MM.1S (cell line): Measurements from ENCODE around the gene LEMD2.

Experiments
- CTCF ChIP-seq: fragments of 300-600 bp; sonication (generic); IDR thresholded peaks from 2 replicates; pipeline ENCODE4 v1.5.1; 2016; ENCODE audit warnings: antibody characterized with exemption, low read length, mixed read lengths
- EZH2phosphoT487 ChIP-seq: fragments of 300-600 bp; sonication (generic); IDR thresholded peaks from 2 replicates; pipeline ENCODE4 v1.6.1; 2018; ENCODE audit warnings: antibody characterized with exemption, low read length

- no peak for TF ChIP-seq EZH2phosphoT487
- TF ChIP-seq CTCF = no peak
These were observed 29.4 kb upstream of the LEMD2 start for GRCh38 chr6:33818293-33818692.
